BLaER1 treated with 17β-estradiol and CSF1 and Interleukin-3, amounts not matched to agents 10 nM and 100 nM (cell line): ENCODE measurements around the gene CERS6.

ENCODE experiments used
- H3K27ac ChIP-seq, 11 experiments: shearing (Covaris generic); formaldehyde crosslinking; 2 replicates each; pipeline ENCODE4 v1.8.1; 2022
- H3K27me3 ChIP-seq, 11 experiments: shearing (Covaris generic); formaldehyde crosslinking; 2 replicates each; pipeline ENCODE4 v1.8.1; 2022
- H3K36me3 ChIP-seq, 11 experiments: shearing (Covaris generic); formaldehyde crosslinking; 2 replicates each; pipeline ENCODE4 v1.8.1; 2022
- H3K4me1 ChIP-seq, 10 experiments: shearing (Covaris generic); formaldehyde crosslinking; 2 replicates each; pipeline ENCODE4 v1.8.1; 2022
- H3K4me2 ChIP-seq, 11 experiments: shearing (Covaris generic); formaldehyde crosslinking; 2 replicates each; pipeline ENCODE4 v1.8.1; 2022
- H3K4me3 ChIP-seq, 10 experiments: shearing (Covaris generic); formaldehyde crosslinking; 2 replicates each; pipeline ENCODE4 v1.8.1; 2022
- H3K9ac ChIP-seq, 11 experiments: shearing (Covaris generic); formaldehyde crosslinking; 2 replicates each; pipeline ENCODE4 v1.8.1; 2022
- H3K9me3 ChIP-seq, 11 experiments: shearing (Covaris generic); formaldehyde crosslinking; replicated peaks in 1 of 11; 2 replicates each; pipeline ENCODE4 v1.8.1; 2022
- H4K20me1 ChIP-seq, 11 experiments: shearing (Covaris generic); formaldehyde crosslinking; 2 replicates each; pipeline ENCODE4 v1.8.1; 2022
- Cebpa-rat ChIP-seq, 11 experiments: shearing (Covaris generic); IDR thresholded peaks; 2 replicates each; pipeline ENCODE4 v1.8.1; 2022

Gene CERS6

DNA sequence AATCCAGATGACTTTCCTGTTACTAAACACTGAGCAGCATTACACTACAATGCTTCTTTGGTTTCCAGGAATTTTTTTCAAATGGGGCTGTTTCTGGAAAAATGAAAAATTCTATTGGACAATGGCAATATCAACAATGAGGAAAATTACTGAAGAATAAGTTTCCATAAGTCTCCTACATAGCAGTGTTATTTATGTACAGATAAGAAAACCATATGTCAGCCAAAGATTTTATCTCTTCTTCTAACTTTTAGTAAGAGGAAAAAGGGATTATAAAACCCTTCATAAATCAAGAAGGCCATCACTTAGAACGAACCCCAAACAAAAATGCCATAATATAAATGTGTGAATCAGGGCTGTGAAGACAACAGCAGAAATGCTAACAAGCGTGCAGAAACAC, 314.7 kb downstream of the CERS6 start:
- Histone ChIP-seq H3K36me3 (peaks cover 61 to 99% (median 83%) of the 10 kb centered on the region in 11 experiments), H3K4me3 (no peak overlapping the region)
- TF ChIP-seq Cebpa-rat (IDR thresholded peaks at IDR 0.05), result no peak

DNA sequence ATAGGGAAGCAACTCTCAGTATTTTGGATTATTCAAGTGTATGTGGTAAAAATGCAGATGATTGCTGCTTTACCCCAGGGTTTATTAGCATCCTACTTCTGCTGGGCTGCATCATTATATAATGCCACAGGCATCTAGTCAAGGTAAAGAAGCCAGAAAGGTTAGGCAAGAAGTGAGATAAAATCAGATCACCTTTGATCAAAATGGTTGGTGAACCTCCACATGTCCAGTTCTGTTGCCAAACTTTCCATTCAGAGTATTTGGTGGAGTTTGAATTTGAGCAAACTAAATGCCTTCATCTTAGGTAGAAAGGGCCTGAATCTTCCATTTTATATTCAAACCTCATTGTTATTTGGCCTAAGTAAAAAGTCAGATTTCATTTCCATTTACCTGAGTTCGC, 316.6 kb downstream of the CERS6 start:
- TF ChIP-seq Cebpa-rat (IDR thresholded peaks at IDR 0.05), result no peak
- Histone ChIP-seq H3K36me3 (peaks cover 50 to 85% (median 71%) of the 10 kb centered on the region in 11 experiments), H3K9ac (no peak overlapping the region), H3K27me3 (no peaks in the 10 kb centered on the region), H3K4me2 (no peak overlapping the region), H3K27ac (no peak overlapping the region), H4K20me1 (no peaks in the 10 kb centered on the region), H3K9me3 (peaks cover 0 to 8% (median 0%) of the 10 kb centered on the region in 11 experiments; a peak in 2 of 22 replicates), H3K4me3 (no peak overlapping the region), H3K4me1 (0 out of 20 replicates have a peak, but pooled peaks cover 0 to under 1% (median 0%) of the 10 kb centered on the region in 10 experiments)

More for the DNA sequence above, 314.7 kb downstream of the CERS6 start:
- no peak overlapping the region for H3K27ac ChIP-seq
- H3K27me3 ChIP-seq, result no peaks in the 10 kb centered on the region
- H3K9ac ChIP-seq, result no peak overlapping the region
- H4K20me1 ChIP-seq, result no peaks in the 10 kb centered on the region
- H3K4me1 ChIP-seq, result peaks cover 0 to 4% (median 0%) of the 10 kb centered on the region in 10 experiments; a peak in 1 of 20 replicates
- H3K4me2 ChIP-seq, result no peak overlapping the region
- H3K9me3 ChIP-seq, result peaks cover 0 to 10% (median 0%) of the 10 kb centered on the region in 11 experiments; a peak in 2 of 22 replicates

DNA sequence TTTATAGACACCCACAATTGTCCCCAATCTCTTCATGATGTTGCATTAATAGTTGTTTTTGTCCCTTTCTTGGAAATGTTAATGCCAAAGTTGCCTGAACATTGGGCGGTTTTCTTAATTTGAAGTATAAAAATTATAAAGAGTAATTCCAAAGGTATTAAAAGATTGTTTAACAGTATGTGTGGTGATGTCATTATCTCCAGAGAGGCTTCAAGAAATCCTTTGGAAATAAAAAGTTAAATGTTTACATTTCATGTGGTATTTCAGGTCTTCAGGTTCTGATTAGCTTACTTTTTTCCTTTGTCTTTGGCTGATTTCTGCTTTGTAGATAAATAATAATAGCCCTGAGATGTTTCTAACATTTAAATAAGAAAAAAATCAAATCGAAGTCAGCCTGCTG, 317.1 kb downstream of the CERS6 start:
- TF ChIP-seq Cebpa-rat (IDR thresholded peaks at IDR 0.05), result no peak
- Histone ChIP-seq H3K4me2 (no peak overlapping the region), H3K27ac (no peak overlapping the region), H3K36me3 (peaks cover 46 to 81% (median 67%) of the 10 kb centered on the region in 11 experiments), H3K9ac (no peak overlapping the region), H3K4me3 (no peak overlapping the region), H3K27me3 (no peaks in the 10 kb centered on the region), H4K20me1 (no peaks in the 10 kb centered on the region), H3K9me3 (peaks cover 0 to 6% (median 0%) of the 10 kb centered on the region in 11 experiments; a peak in 1 of 22 replicates), H3K4me1 (no peaks in the 10 kb centered on the region)

- H3K9ac ChIP-seq, result no peak overlapping the region
- TF ChIP-seq Cebpa-rat (IDR thresholded peaks at IDR 0.05), result no peak
- H3K4me2 ChIP-seq, result no peak overlapping the region
Observed at GRCh38 chr2:168773719-168774521, 317.8 kb downstream of the CERS6 start.

DNA sequence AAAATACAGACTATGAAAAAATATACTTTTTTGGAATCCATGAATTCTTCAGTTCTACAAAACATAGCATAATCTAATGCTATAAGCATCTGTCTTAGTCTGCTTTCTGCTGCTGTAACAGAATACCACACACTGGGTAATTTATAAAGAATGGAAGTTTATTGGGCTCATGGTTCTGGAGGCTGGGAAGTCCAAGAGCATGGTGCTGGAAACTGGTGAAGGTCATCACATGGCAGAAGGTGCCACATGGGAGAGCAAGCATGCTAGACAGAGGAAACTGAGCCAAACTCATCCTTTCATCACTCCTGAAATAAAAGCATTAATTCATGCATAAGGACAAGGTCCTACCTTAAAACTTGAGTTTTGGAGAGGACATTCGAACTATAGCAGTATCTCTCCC, 319.8 kb downstream of the CERS6 start:
- TF ChIP-seq Cebpa-rat (IDR thresholded peaks at IDR 0.05), result no peak
- H3K27me3 ChIP-seq, result no peaks in the 10 kb centered on the region
- no peaks in the 10 kb centered on the region for H3K9me3 ChIP-seq
- H3K9ac ChIP-seq, result no peak overlapping the region
- no peak overlapping the region for H3K4me2 ChIP-seq
- no peak overlapping the region for H3K27ac ChIP-seq
- H3K36me3 ChIP-seq, result peaks cover 26 to 54% (median 40%) of the 10 kb centered on the region in 11 experiments; a peak in 21 of 22 replicates
- no peaks in the 10 kb centered on the region for H3K4me1 ChIP-seq
- no peaks in the 10 kb centered on the region for H4K20me1 ChIP-seq
- no peak overlapping the region for H3K4me3 ChIP-seq

More at GRCh38 chr2:168773719-168774521, 317.8 kb downstream of the CERS6 start:
- Histone ChIP-seq H3K27me3 (no peaks in the 10 kb centered on the region), H3K4me1 (no peaks in the 10 kb centered on the region), H3K9me3 (no peaks in the 10 kb centered on the region), H3K4me3 (no peak overlapping the region), H3K27ac (no peak overlapping the region), H3K36me3 (peaks cover 38 to 73% (median 59%) of the 10 kb centered on the region in 11 experiments), H4K20me1 (no peaks in the 10 kb centered on the region)

GRCh38 chr2:168780669-168781071, 324.6 kb downstream of the CERS6 start:
- H3K4me2 ChIP-seq, result no peak overlapping the region
- no peaks in the 10 kb centered on the region for H4K20me1 ChIP-seq
- H3K27me3 ChIP-seq, result no peaks in the 10 kb centered on the region
- H3K4me1 ChIP-seq, result no peaks in the 10 kb centered on the region
- H3K9me3 ChIP-seq, result no peaks in the 10 kb centered on the region
- TF ChIP-seq Cebpa-rat (IDR thresholded peaks at IDR 0.05), result no peak
- H3K36me3 ChIP-seq, result peaks cover 0 to 10% (median 6%) of the 10 kb centered on the region in 11 experiments; a peak in 4 of 22 replicates
- no peak overlapping the region for H3K9ac ChIP-seq
- H3K27ac ChIP-seq, result no peak overlapping the region
- no peak overlapping the region for H3K4me3 ChIP-seq

- Histone ChIP-seq H3K9ac (no peak overlapping the region), H3K27me3 (no peaks in the 10 kb centered on the region), H3K27ac (no peak overlapping the region), H3K4me1 (no peaks in the 10 kb centered on the region), H3K36me3 (peaks cover 0 to 10% (median 0%) of the 10 kb centered on the region in 11 experiments; a peak in 2 of 22 replicates), H4K20me1 (no peaks in the 10 kb centered on the region), H3K4me2 (no peak overlapping the region), H3K9me3 (no peaks in the 10 kb centered on the region), H3K4me3 (no peak overlapping the region)
- TF ChIP-seq Cebpa-rat (IDR thresholded peaks at IDR 0.05), result no peak
Observed at GRCh38 chr2:168781191-168781817, 325.2 kb downstream of the CERS6 start.

DNA sequence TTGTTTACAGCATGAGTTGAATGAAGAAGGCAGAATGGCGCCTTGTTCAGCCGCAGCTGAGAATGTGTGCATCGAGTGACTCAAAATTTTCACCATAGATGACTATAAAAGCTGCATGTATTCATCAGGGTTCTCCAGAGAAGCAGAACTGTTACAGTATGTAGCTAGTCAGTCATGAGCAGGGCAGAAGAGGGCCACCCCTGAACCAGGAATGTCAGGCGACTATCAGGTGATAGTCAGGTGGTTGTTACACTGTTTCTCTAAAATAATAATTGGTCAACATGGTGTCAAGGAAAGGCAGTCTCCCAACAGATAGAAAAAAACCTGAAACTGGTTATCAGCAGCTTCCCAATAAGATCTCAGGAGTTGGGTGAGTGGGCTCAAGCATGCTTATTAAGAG, 326.2 kb downstream of the CERS6 start:
- H3K27ac ChIP-seq, result no peak overlapping the region
- no peak overlapping the region for H3K4me2 ChIP-seq
- no peak overlapping the region for H3K4me3 ChIP-seq
- no peaks in the 10 kb centered on the region for H3K9me3 ChIP-seq
- no peaks in the 10 kb centered on the region for H3K27me3 ChIP-seq
- 0 out of 22 replicates have a peak, but pooled peaks cover 0 to 3% (median 0%) of the 10 kb centered on the region in 11 experiments for H3K36me3 ChIP-seq
- TF ChIP-seq Cebpa-rat (IDR thresholded peaks at IDR 0.05), result no peak
- H3K4me1 ChIP-seq, result no peaks in the 10 kb centered on the region
- no peak overlapping the region for H3K9ac ChIP-seq
- H4K20me1 ChIP-seq, result no peaks in the 10 kb centered on the region

DNA sequence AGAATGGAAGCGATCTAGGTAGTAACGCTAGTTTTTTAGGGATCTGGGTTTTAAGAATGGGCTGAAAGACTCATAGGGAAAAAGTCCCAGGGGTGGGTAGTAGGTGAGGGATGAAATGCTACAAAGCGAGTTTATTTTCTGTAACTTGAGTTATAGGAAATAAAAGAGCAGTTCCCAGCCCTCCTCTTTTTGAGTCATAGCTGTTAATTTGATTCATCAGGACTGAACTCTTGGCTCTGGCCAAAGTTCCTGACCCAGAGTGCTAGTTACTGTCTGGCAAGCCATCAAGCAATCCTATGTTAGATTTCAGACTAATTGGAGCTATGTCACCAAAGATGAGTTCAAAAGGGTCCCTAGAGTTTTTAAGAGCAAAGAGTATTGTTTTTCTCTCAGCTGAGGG, 328.9 kb downstream of the CERS6 start:
- no peak overlapping the region for H3K4me3 ChIP-seq
- no peak overlapping the region for H3K27ac ChIP-seq
- TF ChIP-seq Cebpa-rat (IDR thresholded peaks at IDR 0.05), result no peak
- no peaks in the 10 kb centered on the region for H3K36me3 ChIP-seq
- no peaks in the 10 kb centered on the region for H3K27me3 ChIP-seq
- no peaks in the 10 kb centered on the region for H3K4me1 ChIP-seq
- no peaks in the 10 kb centered on the region for H3K9me3 ChIP-seq
- no peak overlapping the region for H3K9ac ChIP-seq
- no peaks in the 10 kb centered on the region for H4K20me1 ChIP-seq
- H3K4me2 ChIP-seq, result no peak overlapping the region
